Motor neuron (in vitro differentiated cells): ENCODE data around the gene DMD. TPM values are rescaled to one million over a fixed set of nuclear protein-coding genes. Genes with fewer than 3 reads are reported as not detected.
"Not testable (repeated sequence)": the region's sequence is repeated elsewhere in the genome, so short reads cannot be mapped to it uniquely, and the experiment has no call there.

ENCODE experiments used
- ATAC-seq, 8 experiments: fragments of 200-7000 bp; cut with Tn5 transposase; replicated peaks in 6 of 8; 2 replicates each; pipeline ENCODE4 v1.8.0; 2021; ENCODE audit warnings: mild to moderate bottlenecking in 8 of 8, moderate library complexity in 8 of 8
- H3K27ac ChIP-seq, 2 donors: fragments of 250-450 bp; sonication (Bioruptor Pico); 2 replicates each; pipeline ENCODE4 v1.9.0; 2021; ENCODE audit warnings: antibody characterized with exemption in 2 of 2, mild to moderate bottlenecking in 2 of 2, moderate library complexity in 1 of 2
- H3K4me1 ChIP-seq, 2 donors: fragments of 250-450 bp; sonication (Bioruptor Pico); replicated peaks in 1 of 2; 2 replicates each; pipeline ENCODE4 v1.6.1; 2021; ENCODE audit warnings: antibody characterized with exemption in 2 of 2, mild to moderate bottlenecking in 2 of 2, moderate library complexity in 1 of 2
- H3K4me3 ChIP-seq, 5 donors: fragments of 250-450 bp; sonication (Bioruptor Pico); 2 replicates each; pipeline ENCODE4 v1.9.0; 2021; ENCODE audit warnings: antibody characterized with exemption in 5 of 5, mild to moderate bottlenecking in 5 of 5, moderate library complexity in 4 of 5
- WGBS, 10 experiments: fragments of 450-650 bp; shearing (Covaris generic); methylation state at CpG; one replicate each; pipeline ENCODE4 v1.0.0; 2022; 5-methylcytosine and 5-hydroxymethylcytosine counted together
- in situ Hi-C, 9 experiments: fragments of 400-800 bp; cut with MboI; loops; one replicate each; pipeline ENCODE4 v1.15.0; 2021; ENCODE audit warnings: low sequenced_read_pairs in 9 of 9, low pct_unique_long_range_greater_than_20kb in 2 of 9; ENCODE audit not compliant: unreplicated experiment in 9 of 9
- total RNA-seq, 8 experiments: library from RNA; unstranded; fragments of 300-600 nt; gene quantifications; 2 replicates each; pipeline versions ENCODE4 v1.2.3 to v1.2.4, GENCODE V29; 2022

DMD gene
- total RNA-seq, 8 experiments from 2014 or later: 3.9 to 378 (median 10.5) TPM

DNA sequence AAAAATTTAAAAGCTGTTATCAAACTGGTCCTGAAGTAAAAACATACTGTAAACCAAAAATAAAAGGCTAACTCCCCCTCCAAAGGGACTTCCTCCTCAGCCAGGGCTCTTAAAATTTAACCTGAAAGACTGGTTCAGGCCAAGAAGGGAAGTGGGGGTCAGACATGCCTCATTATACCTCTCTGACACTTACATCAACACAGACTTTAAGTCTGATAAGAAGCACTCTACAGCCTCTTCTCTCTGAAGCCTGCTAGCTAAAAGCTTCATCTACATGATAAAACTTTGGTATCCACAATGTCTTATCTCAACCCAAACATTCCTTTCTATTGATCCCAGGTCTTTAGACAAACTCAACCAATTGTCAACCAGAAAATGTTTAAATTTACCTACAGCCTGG is 682.9 kb downstream of the DMD start:
- H3K4me3 ChIP-seq, in situ Hi-C loops, H3K4me1 ChIP-seq, H3K27ac ChIP-seq, ATAC-seq: not testable (repeated sequence)

DNA sequence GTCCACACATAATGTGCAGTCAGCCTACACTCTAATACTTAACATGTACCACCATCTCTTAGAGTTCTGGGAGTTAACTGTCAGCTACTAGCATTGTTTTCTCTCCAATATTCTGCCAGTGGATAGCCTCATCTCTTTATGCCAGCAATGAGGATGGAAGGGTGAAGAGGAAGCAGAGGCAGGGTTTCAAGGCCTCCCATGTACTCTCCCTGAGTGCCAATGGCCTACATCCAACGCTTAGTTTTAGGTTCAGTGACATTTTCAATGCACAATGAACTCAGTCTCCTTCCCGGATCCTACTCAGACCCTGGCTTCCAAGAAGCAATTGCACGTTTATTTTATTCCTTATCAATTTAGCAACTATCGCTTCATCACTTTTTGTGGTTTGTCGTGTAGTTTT is 686.1 kb downstream of the DMD start:
- 7 to 100% (median 85%) methylated on average over 1 to 4 of the region's 5 CpGs; no CpG with 5 or more reads in 4 of the 10 experiments for WGBS, 10 experiments
- no peak overlapping the region for H3K4me3 ChIP-seq
- in situ Hi-C loops: no loop called here

DNA sequence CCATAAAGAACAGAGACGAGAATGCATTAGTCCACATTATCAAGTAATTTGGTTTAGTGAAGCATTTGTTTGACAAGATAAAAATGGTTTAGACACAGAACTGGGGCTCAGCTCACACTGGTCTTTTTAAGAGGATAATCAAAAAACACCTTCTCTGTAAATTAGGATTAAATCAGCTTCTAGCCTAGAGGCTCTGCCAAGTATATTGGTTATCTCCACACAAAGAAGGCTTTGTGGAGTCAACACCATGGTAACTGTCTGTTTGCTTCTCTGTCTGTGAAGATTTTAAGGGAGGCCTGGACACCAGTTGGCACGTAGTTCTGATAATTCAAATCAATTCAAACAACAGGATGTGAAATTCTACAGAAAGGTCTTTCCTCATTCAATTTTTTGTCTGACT is 687.0 kb downstream of the DMD start:
- no peaks in the 10 kb centered on the region for H3K4me1 ChIP-seq
- WGBS, 10 experiments: 0 to 71% (median 33%) methylated on average over 1 to 2 of the region's 2 CpGs; no CpG with 5 or more reads in 4 of the 10 experiments
- ATAC-seq: peak in 3 of 8 experiments; percentile 31 to 74 (median 32)
- H3K27ac ChIP-seq: no peak overlapping the region
- H3K4me3 ChIP-seq: no peak overlapping the region
- in situ Hi-C loops: no loop called here

More for the DNA sequence above, 686.1 kb downstream of the DMD start:
- H3K4me1 ChIP-seq: no peaks in the 10 kb centered on the region
- ATAC-seq: no peak
- no peak overlapping the region for H3K27ac ChIP-seq

DNA sequence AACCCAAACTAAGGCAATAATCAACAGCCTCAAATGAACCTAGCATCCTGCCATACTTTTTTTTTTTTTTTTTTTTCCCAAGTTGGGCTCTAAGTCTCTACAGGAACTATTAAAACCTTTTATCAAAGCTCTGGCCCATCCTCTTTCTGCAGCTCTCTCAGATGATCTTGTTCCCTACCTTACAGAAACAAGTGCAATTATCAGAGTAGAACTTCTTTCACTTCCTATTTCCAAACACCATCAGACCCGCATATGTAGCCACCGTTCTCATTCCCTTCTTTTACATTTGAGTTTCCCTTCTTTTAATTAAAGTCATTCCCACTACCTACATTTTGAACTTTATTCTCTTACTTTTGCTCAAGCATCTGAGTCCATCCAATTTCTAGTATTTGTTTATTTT is 690.6 kb downstream of the DMD start:
- Histone ChIP-seq H3K4me3 (no peak overlapping the region), H3K27ac (no peak overlapping the region), H3K4me1 (no peaks in the 10 kb centered on the region)
- in situ Hi-C loops: no loop called here
- 0 to 100% (median 100%) methylated on average over 1 to 2 of the region's 2 CpGs; no CpG with 5 or more reads in 5 of the 10 experiments for WGBS, 10 experiments
- ATAC-seq: no peak

DNA sequence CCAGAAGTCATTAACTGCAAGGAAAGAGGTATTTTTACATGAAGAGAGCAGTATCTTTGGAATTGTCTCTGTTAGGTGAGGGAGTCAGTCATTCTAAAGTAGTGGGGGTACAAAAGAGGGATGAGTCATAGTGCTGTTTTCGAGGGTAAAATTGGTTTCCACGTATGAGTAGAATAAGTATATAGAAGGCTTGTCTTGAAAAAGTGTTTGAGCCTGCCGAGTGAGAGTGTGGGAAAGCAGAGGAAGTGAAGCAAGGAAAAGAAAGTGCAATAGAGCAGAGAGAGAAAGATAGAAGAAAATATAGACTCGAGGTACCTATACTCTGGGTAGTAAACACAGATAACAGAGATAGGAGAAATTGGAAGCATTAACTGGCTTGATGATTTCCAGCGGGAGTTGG is 696.4 kb downstream of the DMD start:
- Histone ChIP-seq H3K4me1 (no peaks in the 10 kb centered on the region), H3K4me3 (no peak overlapping the region), H3K27ac (no peak overlapping the region)
- in situ Hi-C loops: no loop called here
- 5 to 100% (median 44%) methylated on average over 1 to 5 of the region's 5 CpGs; no CpG with 5 or more reads in 1 of the 10 experiments for WGBS, 10 experiments
- no peak for ATAC-seq

DNA sequence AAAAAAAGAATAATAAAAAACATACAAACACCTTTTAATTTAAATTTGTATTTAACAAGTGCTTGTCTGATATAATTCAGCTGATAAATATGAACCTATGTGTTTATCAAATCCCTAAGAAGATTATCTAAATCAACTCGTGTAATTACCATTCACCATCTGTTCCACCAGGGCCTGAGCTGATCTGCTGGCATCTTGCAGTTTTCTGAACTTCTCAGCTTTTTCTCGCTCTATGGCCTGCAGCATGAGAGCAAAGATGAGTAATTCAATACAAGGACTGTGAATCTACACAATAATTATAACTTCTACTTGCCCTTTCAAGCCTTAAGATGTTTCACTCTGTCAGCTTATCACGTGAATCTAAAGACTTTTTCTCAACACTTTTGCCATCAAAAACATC is 709.7 kb downstream of the DMD start:
- 0 to 86% (median 24%) methylated on average over 1 to 3 of the region's 3 CpGs; no CpG with 5 or more reads in 4 of the 10 experiments for WGBS, 10 experiments
- no peak overlapping the region for H3K4me3 ChIP-seq
- in situ Hi-C loops: no loop called here
- H3K4me1 ChIP-seq: peaks cover 0 to 4% of the 10 kb centered on the region in 2 donors
- no peak for ATAC-seq
- H3K27ac ChIP-seq: no peak overlapping the region

DNA sequence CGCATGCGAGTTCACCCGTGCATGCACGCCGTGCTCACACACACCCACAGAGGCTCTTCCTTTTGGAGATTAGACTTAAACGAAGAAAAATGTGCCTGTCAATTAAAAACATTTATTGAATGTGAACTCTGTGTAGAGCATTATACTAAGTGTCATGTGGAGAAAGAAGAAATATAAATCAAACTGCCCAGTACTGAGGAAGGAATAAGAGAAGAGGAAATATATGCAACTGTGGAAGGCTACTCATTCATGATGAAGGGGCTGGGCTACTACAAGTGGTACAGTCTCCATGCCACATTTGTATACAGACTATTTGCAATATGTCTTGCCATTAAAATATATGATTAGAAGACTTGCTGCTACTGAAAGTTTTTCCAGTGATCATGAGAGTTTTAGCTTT is 714.7 kb downstream of the DMD start:
- ATAC-seq: peak in 4 of 8 experiments; percentile 33 to 62 (median 54)
- Histone ChIP-seq H3K4me1 (peaks cover 0 to 6% of the 10 kb centered on the region in 2 donors), H3K4me3 (no peak overlapping the region), H3K27ac (no peak overlapping the region)
- in situ Hi-C loops: no loop called here
- WGBS, 10 experiments: 0 to 92% (median 40%) methylated on average over 1 to 2 of the region's 6 CpGs; no CpG with 5 or more reads in 5 of the 10 experiments

DNA sequence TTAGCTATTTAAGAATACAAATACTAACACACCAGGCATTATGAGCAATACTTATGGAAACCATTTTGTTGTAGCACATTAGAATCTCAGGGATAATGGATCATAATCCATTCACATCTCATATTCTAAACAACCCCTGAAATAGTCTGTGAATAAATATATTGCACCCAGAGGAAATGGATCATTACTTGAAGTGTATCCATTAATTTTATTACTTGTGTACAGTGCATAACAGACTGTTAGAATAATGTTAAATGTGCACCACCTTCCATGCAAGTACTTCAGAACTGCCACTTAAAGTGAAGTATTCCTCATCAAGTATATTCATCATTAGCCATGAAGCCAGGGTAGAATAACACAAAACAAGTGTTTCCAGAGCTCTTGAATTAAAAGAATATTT is 715.5 kb downstream of the DMD start:
- Histone ChIP-seq H3K4me1 (peaks cover 0 to 6% of the 10 kb centered on the region in 2 donors), H3K27ac (no peak overlapping the region), H3K4me3 (no peak overlapping the region)
- ATAC-seq: peak in 3 of 8 experiments; percentile 18 to 52 (median 43)
- in situ Hi-C loops: no loop called here

DNA sequence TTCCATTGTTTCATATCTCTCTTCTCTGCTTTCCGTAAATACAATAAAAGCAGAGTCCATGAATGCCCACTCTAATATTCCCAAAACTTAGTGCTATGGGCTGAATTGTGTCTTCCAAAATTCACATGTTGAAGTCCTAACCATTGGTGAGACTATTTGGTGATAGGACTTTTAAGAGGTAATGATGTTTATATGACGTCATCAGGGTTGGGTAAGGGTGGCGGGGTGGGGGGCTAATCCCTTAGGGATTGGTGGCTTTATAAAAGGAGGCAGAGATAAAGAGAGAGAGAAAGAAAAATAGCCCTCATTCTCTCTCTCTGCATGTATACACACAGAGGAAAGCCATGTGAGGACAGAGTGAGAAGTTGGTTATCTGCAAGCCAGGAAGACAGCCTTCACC is 722.2 kb downstream of the DMD start:
- Histone ChIP-seq H3K27ac (no peak overlapping the region), H3K4me1 (no peaks in the 10 kb centered on the region), H3K4me3 (no peak overlapping the region)
- in situ Hi-C loops: no loop called here
- 0 to 100% (median 27%) methylated on average over 1 to 3 of the region's 3 CpGs; no CpG with 5 or more reads in 6 of the 10 experiments for WGBS, 10 experiments
- no peak for ATAC-seq

DNA sequence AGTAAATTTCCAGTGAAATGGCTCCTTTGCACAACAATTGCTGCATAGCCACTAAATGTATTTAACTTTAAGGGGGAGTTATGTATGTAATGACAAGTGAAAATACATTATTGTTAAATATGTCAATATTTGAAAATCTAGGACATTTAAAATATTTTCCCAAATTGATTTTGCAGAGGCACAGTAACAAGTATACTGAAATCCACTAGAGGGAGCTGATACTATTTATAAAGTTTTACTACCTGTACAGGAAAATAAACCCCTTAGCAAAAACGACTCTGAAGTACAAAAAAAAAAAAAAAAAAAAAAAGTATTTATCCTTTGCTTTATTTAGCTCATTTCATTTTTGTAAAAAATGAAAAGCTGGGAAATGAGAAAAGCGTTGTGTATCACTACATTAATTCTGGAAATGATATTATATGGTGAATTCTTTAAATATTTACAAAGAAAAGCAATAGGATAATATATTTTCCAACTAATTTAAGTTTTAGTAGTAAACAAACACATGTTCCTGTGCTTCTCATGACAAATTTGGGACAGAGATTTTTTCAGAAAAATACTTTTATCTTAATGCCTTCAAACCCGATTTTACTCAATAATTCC is 727.7 kb downstream of the DMD start:
- Histone ChIP-seq H3K27ac (no peak overlapping the region), H3K4me3 (no peak overlapping the region), H3K4me1 (no peaks in the 10 kb centered on the region)
- ATAC-seq: no peak
- WGBS, 10 experiments: 0 to 65% (median 33%) methylated on average over 1 to 3 of the region's 3 CpGs; no CpG with 5 or more reads in 1 of the 10 experiments
- in situ Hi-C loops: no loop called here

DNA sequence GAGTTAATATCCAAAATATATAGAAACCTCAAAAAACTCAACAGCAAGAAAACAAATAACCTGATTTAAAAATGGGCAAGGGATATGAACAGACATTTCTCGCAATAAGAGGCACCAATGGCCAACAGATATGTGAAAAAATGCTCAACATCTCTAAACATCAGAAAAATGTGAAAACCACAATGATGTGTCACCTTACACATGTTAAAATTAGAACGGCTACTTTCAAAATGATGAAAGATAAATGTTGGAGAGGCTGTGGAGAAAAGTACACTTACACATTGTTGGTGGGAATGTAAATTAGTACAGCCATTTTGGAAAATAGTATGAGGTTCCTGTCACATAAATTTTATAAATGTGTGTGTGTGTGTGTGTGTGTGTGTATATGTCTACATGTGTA is 731.3 kb downstream of the DMD start:
- H3K27ac ChIP-seq: no peak overlapping the region
- H3K4me3 ChIP-seq: no peak overlapping the region
- ATAC-seq: no peak
- in situ Hi-C loops: no loop called here
- no peaks in the 10 kb centered on the region for H3K4me1 ChIP-seq
- 0 to 100% (median 56%) methylated on average over 1 to 2 of the region's 2 CpGs; no CpG with 5 or more reads in 3 of the 10 experiments for WGBS, 10 experiments

DNA sequence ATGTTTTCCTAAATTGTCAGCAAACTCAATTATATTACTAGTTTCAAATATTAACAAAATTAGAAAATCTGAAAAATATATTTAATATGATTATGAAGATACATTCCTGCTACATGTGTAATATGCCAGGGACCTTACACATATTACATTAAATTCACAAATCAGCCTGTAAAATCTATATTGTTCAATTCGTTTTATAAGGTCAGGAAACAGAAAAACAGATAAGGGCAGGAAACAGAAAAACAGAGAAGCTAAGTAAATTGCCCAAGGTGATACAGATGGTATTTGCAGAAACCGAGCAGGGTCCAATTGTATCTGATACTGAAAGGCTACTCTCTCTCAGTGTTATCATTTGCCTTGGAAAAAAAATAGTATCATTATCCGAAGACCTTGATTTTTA is 739.0 kb downstream of the DMD start:
- Histone ChIP-seq H3K4me3 (no peak overlapping the region), H3K27ac (no peak overlapping the region), H3K4me1 (no peaks in the 10 kb centered on the region)
- ATAC-seq: no peak
- WGBS, 10 experiments: 0 to 60% (median 51%) methylated on average over 1 to 3 of the region's 3 CpGs; no CpG with 5 or more reads in 5 of the 10 experiments
- in situ Hi-C loops: no loop called here

DNA sequence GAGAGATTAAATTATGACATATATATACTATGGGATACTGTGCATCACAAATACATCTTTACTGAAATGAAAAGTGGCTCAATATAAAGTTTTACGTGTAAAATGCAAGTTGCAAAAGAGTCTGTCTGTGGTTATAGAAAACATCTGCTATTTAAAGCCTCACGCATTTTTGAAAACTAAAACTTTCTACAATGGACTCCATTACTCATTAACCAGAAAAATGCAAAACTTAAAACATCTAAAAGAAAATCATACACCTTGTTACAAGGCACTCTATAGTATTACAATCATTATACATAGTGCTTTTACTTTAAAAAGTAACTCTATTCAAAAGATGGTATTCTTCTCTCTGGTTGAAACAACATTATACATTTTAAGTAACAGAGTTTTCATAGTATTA is 755.6 kb downstream of the DMD start:
- in situ Hi-C loops: no loop called here
- no peak for ATAC-seq
- 0 to 100% (median 33%) methylated on average over 1 to 2 of the region's 2 CpGs; no CpG with 5 or more reads in 3 of the 10 experiments for WGBS, 10 experiments
- Histone ChIP-seq H3K27ac (no peak overlapping the region), H3K4me1 (no peaks in the 10 kb centered on the region), H3K4me3 (no peak overlapping the region)
